Iris pigment epithelial cell (primary cell): Measurements from ENCODE around the gene GNPTAB.
"Not testable (repeated sequence)": the region's sequence is repeated elsewhere in the genome, so short reads cannot be mapped to it uniquely, and the experiment has no call there.

Experiments
- DNase-seq: peaks from one replicate; pipeline ENCODE4 v3.0.0-alpha.2; 2011; ENCODE audit warnings: low read depth

GNPTAB gene

DNA sequence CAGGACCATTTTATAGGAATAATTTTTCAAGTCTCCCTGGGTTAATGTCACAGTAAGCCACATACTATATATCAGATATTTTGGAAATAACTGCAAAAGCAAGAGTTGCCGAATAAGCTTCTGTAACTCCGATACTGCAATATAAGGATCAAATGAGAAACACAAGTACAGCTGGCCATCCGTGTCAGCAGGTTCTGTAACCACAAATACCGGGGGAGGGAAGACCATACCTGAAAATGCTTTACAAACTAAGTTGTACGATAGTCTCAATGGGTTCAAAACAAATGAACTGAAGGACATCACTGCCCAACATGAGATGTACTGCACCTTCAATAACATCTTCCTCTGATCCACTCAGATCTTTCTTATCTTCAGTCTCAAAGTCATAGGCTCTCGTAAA is 93.3 kb downstream of the GNPTAB start:
- DNase-seq, result no peak

DNA sequence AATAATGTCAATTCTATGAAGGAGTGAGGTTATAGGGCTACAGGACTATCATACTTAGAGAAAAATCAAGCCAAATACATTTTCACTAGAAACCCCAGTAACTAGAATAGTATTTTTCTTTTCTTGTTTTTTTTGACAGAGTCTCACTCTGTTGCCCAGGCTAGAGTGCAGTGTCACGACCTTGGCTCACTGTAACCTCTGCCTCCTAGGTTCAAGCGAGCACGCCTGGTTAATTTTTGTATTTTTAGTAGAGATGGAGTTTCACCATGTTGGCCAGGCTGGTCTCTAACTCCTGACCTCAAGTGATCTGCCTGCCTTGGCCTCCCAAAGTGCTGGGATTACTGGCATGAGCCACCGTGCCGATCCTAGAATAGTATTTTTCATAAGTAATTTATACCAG is 96.3 kb downstream of the GNPTAB start:
- DNase-seq, result not testable (repeated sequence)

DNA sequence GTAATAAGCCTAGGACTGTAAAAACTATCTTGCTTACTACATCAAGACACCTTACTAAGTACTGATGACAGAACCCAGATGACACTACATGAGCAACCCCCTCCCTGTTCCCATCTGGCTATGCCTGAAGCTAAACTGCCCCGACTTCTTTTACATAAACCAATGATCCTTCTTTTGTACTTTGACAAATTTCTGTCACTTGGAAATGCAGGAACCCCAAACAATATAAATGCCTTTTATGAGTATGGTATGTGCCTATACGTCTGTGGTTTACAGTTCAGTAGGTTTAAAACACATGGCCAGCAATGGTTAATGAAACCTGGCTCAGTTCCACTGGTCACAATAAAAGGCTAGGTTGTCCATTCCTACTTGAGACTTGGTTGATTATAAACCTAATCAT is 97.6 kb downstream of the GNPTAB start:
- DNase-seq, result no peak

DNA sequence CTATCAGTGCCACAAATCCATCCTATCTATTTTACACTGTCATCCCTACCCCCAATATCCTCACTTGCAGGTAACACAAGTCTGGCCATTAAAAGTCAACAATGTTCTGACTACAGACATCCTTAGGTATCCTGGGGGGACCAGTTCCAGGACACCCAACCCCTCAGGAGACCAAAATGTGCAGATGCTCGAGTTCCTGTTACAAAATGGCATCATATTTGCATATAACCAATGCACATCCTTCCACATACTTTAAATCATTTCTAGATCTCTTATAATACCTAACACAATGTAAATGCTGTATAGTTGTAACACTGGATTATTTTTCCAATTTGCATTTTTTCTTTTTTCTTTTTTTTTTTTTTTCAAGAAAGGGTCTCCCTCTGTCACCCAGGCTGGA is 98.4 kb downstream of the GNPTAB start:
- no peak for DNase-seq

DNA sequence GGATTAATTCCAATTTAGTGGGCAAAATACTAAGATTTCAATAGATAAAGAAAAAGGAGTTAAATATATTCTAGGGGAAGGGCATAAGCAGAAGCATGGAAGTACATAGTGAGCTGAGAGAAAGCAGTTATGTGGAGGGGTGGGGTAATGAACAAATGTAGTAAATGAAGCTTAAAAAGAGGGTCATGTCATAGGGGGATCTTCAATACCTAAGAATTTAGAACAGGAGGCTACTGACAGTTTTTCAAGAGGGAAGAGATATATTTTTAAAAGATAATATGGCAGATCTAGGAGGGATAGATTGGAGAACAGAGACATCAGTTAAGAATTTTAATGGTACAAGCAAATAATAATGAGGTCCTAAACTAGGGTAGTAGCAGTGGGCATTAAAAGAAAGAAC is 100.9 kb downstream of the GNPTAB start:
- no peak for DNase-seq

DNA sequence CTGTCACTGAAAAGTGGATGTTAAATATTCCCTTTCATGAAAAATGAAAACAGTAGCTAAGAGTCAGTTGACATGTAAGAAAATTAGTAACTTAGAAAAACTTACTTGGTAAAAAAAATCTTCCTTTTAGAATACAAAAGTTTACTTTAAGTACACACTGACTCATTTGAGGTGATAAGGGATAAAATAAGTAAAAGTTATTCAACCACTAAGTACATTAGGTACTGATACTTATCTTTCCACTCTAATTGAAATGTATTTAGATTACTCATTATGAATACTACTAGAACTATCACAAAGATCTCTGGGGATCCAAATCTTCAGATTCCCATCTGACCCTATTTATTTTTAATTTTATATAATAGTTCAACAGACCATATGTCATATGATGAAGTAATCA is 103.7 kb downstream of the GNPTAB start:
- DNase-seq, result peak; percentile 16

DNA sequence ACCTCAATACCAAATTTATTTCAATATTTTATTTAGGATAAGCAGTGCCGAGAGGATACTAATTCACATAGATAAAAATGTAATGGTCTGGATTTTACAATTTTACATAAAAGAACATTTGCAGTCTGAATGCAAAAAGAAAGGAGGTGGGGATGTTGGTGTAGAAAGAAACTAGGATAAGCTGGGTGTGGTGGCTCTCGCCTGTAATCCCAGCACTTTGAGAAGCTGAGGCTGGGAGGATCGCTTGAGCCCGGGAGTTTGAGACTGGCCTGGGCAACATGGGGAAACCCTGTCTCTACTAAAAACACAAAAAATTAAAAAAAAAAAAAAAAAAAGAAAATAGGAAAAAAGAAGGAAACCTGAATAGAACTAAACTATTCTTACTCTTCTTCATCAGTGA is 108.4 kb downstream of the GNPTAB start:
- DNase-seq, result no peak

DNA sequence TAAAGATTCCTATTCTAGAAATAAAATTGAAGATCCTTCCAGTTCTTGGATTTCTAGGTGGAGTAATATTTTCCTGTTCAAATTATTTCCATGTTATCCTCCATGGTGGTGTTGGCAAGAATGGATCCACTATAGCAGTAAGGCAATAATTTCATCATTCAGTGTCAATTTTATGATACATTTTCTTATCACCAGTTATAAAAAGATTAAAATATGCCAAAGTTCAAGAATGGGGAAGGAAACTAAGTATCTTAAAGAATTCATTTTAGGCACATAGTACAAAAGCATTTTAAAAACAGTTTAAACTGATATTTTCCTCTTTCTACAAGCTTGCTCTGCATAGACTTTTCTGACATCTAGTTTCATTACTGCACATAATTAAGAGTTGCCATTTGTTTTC is 110.6 kb downstream of the GNPTAB start:
- no peak for DNase-seq

DNA sequence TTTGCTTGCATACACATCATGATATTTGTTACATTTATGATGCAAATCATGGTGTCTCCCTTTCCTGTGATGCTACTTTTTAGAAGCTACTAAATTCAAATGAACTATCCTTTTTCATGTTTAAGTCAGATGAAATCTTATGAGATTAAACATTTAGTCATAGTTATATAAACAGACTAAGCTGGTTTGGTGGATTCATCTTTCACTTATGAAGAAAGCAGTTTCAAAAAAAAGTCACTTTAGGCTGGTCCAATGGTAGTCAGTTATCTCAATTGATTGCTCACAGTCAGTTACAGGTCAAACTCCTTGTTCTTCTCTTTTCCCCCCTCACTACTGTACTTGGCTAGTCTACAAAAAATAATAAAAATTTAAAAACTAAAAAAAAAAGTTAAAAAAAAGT is 111.2 kb downstream of the GNPTAB start:
- DNase-seq, result peak; percentile 77

DNA sequence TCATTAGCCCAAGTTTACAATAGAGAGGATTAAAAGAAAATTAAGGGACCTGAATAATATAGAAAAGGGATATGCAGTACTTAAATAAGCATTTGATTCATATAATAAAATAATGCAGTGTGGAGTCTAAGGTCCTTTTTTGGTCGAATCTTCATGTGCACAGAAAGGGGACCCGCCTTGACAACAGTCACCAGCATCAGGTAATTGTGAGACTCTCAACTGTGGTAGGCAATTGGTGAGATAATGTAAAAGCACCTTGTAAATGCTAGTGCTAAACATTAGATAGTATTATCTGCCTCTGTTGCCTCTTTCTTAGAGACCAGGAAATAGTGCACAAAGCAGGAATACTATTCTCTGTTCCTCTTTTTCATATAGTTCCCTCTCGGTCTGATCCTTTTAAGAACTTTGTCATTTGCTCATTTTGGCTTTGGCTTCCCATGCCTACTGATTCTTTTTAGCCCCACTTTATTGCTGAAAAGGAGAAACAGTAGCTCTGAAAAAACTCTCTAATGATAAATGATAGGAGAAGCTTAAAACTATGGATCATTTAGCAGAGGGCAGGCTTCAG is 115.8 kb downstream of the GNPTAB start:
- no peak for DNase-seq

DNA sequence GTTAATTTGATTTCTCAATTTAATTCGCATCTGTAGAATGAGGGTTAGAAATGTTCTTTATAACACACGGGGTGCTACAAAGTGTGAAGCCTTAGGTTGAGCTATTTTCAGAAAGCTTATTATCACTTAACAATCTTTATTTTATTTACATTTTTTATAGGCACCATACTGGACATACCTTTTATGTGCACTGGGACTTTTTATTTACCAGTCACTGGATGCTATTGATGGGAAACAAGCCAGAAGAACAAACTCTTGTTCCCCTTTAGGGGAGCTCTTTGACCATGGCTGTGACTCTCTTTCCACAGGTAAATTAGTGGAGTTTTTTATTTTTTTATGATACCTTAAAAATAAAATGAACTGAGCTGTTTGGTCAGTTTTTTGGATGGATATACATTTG is 116.8 kb downstream of the GNPTAB start:
- no peak for DNase-seq

DNA sequence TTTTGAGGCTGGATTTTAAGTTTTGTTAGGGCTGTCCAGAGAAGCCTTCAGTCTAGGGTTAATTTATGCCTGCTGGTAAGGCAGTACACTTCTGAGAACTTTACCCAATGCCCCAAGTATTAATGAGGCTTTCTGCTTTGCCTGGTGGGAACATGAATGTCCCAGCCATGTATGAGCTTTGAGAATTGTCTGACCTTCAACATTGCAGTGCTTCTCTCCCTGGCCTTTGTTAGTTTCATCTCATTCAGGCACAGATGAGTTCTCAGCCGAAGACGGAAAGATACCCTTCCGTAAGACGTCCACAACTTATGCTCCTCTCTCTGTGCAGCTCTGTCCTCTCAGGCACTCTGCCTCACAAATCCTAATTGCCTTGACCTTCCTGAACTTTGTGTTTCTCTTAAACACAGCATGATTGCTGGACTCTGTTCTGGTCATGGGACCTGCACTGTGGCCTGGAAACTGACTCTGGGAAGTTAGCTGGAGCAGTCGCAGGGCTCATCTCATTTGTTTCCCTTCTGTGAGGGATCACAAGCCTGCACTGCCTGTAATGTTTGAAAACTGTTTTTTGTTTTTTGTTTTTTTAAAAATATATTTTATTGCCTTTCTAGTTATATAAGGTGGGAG is 117.6 kb downstream of the GNPTAB start:
- no peak for DNase-seq

DNA sequence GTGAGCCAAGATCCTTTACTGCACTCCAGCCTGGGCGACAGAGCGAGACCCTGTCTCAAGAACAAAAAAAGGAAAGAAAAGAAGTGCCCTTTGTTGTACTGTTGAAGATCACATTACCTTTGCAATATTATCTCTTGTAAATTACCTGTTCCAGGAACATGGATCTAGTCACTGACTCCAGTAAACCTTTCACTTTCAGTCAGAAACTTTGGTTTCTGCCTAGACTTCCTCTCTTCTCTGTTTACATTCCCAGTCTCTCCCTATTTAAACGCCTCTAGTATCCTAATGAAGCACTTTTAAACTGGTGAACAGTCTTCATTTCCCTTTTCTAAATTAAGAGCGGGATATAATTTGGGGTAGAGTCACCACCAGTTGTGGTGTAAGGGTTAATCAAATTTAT is 120.5 kb downstream of the GNPTAB start:
- no peak for DNase-seq

DNA sequence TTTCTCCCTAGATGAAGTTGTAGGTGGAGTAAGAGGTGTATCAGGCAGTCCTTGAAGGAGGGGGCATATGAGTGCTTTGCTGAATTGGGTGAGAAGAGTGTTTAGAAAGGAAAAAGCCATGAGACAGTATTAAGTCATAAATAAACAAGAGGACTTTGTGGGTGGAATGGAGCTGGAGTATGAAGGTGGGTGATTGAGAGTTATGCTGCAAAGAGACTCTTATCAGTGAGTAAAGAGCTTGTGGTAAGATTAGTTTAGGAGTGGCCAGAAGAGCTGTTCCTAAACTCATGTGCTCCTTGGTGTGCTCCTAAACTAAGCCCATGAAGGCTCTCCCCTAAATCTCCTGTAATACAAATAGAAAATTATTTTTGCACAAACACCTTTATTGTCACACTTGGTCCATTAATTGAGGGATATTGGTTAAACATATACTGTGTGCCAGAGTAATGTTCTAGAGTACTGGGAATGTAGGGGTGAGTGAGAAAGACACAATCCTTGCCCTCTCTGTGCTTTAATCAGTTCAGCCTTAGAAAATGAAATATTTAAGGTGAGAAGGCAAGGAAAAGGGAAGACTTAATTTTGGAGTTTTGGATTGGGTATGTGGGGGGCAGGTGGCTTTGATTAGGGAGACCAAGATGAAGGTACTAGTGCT is 123.5 kb downstream of the GNPTAB start:
- DNase-seq, result peak; percentile 58

DNA sequence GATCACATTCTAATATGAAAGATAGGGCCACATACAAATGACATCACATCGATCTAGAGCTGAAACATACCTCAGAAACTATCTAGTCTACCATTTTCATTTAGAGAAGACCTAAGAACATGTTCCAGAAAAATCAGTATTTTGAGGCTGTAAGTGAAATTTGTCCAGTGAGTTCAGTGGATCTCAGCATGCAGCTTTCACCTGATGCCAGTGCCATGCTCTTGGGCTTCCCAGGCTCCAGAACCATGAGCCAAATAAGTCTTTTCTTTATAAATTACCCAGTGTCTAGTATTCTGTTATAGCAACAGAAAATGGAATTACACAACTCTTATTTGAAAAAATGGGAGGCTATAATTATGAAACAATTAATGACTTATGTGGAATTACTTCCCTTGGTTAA is 124.4 kb downstream of the GNPTAB start:
- DNase-seq, result no peak

DNA sequence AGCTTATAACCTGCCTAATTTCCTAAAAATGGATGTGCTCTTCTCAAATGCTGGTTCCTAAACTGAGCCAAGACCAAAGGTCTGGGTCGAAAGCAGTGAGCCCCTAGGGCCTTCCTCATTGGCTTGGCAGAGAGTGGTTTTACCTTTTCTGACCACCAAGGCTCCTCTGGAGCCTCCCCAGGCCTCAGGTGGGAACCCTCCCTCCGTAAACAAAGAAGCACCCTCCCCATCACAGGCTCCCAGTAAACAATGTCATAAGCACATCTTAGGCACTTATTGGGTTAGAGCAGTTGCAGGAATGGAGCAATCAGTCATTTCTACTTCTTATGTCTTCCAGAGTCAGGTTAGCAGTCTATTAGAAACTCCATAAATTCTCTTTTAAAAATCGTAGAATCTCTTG is 127.3 kb downstream of the GNPTAB start:
- DNase-seq, result no peak

DNA sequence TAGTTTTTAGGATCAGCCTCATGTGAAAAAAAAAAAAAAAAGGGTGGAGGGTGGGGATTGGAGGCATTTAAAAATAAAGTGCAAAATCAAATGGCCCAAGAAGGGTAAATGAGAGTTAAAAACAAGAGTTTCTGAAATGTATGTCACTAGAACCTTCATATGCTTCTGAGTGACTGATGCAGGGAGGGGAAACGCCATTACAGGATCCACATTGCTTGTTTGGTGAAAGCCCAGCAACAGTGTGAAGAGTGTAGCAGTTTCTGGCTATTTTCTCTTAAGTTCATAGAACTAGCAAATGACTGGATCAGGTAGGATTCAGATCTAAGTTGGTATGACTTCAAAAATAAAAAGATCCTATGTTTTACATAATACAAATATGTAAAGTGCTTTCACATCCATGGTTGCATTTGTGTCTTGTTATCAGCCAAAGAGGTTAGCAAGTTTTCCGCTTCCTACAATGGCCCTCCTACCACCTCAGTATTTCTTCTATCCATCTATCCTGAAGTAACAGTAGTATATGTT is 130.4 kb downstream of the GNPTAB start:
- DNase-seq, result no peak

DNA sequence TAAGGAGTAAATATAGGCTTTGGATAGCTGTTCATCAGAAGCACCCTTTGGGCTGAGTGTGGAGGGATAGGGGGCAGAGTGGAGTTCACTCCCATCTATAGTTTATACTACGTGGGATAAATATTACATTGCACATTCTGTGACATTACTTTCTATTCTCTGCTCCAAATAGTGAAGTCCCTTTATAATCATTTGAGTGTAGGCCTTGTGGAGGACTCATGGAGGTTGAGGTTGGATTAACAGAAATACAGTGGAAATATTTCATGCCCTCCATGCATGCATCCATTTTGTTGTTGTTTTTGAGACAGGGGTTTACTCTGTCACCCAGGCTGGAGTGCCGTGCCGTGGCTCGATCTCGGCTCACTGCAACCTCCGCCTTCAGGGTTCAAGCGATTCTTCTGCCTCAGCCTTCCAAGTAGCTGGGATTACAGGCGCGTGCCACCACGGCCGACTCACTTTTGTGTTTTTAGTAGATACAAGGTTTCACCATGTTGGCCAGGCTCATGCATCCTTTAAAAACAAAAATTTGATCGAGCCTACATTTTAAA is 131.9 kb downstream of the GNPTAB start:
- DNase-seq, result peak; percentile 32

DNA sequence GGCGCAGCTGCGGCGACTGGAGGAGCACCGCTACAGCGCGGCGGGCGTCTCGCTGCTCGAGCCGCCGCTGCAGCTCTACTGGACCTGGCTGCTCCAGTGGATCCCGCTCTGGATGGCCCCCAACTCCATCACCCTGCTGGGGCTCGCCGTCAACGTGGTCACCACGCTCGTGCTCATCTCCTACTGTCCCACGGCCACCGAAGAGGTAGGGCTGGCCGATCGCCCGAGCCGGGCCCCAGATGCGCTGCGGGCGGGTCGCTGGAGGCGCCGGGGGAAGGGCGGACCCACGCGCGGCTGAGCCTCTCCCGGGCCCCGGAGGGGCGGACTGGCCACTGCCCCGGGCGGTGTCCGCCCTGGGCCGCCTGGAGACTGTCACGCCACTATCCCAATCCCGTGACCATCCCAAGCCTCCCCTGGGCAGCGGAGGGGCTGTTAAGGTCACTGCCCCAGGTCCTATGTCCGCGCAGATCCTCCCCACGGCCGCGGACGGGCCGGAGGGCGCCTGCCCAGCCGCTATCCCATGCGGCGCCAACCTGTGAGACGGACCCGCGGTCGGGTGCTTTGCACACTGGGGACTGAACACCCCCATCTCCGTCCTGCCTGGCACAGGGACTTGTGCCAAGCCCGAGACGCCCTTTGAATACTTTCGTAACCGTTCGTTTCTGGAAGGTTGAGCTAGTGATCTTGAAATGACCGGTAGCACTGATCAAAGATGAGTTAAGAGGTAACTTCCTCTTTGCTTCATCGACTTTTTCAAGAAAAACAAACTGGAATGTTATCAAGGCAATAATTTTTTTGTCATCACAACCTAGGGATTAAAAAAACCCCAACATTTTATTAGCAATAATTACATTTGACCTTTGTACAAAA is 132.6 kb downstream of the GNPTAB start:
- DNase-seq, result peak; percentile 45

DNA sequence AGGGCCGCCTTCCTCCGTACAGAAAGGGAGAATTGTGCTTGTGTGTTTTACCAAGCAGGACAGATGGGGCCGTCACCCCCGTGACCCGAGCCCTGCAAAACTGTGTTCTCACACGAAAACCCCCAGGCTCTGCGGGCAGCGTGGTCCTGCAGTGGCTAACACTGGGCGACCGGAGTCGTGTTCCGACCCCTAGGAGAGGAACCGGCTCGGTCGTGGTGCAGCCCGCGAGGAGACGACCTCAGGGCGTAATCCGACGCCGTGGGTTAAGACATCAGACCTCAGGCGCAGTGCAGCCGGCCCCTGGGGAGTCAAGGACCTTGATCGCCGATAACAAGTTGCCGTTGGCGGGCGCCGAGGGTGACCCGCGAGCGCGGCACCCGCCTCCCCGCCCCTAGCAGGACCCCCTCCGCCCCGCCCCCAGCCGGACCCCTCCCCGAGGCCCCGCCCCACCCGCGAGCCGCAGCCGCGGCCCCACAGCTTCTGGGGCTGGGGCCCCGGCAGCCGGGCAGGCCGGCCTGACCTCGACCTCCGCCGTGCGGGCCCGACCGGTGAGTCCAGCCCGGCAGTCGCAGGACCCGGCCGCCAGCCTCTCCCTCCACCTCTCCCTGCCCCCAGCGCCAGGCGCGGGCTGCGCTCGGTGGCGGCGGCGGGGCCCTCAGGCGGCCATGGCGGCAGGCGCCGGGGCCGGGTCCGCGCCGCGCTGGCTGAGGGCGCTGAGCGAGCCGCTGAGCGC is 133.4 kb downstream of the GNPTAB start, which contains the start of gene CHPT1:
TSS of gene CHPT1 (plus strand) at position 444 of the 733 bp plus-strand sequence. CDS start at position 666, 222 bp downstream.
- peak; percentile 31 for DNase-seq
